ENCODE data around the gene TESK2. TPM values are rescaled to one million over a fixed set of nuclear protein-coding genes. Genes with fewer than 3 reads are reported as not detected.

The TESK2 gene
- total RNA-seq, 1 donor from 2014 or later, result 1.9 TPM

- H3K27ac Mint-ChIP-seq (ENCODE audit: unreplicated experiment), result no peak overlapping the region
- H3K27me3 Mint-ChIP-seq (ENCODE audit: low read depth), result no peaks in the 10 kb centered on the region
- TF ChIP-seq, protein P1, sequence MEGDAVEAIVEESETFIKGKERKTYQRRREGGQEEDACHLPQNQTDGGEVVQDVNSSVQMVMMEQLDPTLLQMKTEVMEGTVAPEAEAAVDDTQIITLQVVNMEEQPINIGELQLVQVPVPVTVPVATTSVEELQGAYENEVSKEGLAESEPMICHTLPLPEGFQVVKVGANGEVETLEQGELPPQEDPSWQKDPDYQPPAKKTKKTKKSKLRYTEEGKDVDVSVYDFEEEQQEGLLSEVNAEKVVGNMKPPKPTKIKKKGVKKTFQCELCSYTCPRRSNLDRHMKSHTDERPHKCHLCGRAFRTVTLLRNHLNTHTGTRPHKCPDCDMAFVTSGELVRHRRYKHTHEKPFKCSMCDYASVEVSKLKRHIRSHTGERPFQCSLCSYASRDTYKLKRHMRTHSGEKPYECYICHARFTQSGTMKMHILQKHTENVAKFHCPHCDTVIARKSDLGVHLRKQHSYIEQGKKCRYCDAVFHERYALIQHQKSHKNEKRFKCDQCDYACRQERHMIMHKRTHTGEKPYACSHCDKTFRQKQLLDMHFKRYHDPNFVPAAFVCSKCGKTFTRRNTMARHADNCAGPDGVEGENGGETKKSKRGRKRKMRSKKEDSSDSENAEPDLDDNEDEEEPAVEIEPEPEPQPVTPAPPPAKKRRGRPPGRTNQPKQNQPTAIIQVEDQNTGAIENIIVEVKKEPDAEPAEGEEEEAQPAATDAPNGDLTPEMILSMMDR (conservative IDR thresholded peaks at IDR 0.05), result no peak
Observed at GRCh38 chr1:45403298-45403697, 87.7 kb downstream of the TESK2 start.

GRCh38 chr1:45401524-45401923 lies 89.4 kb downstream of the TESK2 start:
- no peaks in the 10 kb centered on the region for H3K27me3 Mint-ChIP-seq (ENCODE audit: low read depth)
- H3K36me3 Mint-ChIP-seq (ENCODE audit: low read depth), result no peaks in the 10 kb centered on the region
- no peaks in the 10 kb centered on the region for H3K9me3 Mint-ChIP-seq
- no peaks in the 10 kb centered on the region for H3K4me1 Mint-ChIP-seq
- DNase-seq (ENCODE audit: low read depth, low spot score), result no peak
- no peak overlapping the region for H3K4me3 Mint-ChIP-seq
- TF ChIP-seq, protein P1 (conservative IDR thresholded peaks at IDR 0.05), result no peak
- no peak overlapping the region for H3K27ac Mint-ChIP-seq (ENCODE audit: unreplicated experiment)

More at GRCh38 chr1:45403298-45403697, 87.7 kb downstream of the TESK2 start:
- Mint-ChIP-seq H3K9me3 (no peaks in the 10 kb centered on the region), H3K36me3 (ENCODE audit: low read depth) (no peaks in the 10 kb centered on the region), H3K4me1 (no peaks in the 10 kb centered on the region), H3K4me3 (no peak overlapping the region)
- no peak for DNase-seq (ENCODE audit: low read depth, low spot score)

- TF ChIP-seq, protein P1 (conservative IDR thresholded peaks at IDR 0.05), result no peak
- Mint-ChIP-seq H3K27ac (ENCODE audit: unreplicated experiment) (no peak overlapping the region), H3K4me1 (peaks cover 2% of the 10 kb centered on the region), H3K27me3 (ENCODE audit: low read depth) (no peaks in the 10 kb centered on the region), H3K9me3 (no peaks in the 10 kb centered on the region), H3K4me3 (no peak overlapping the region), H3K36me3 (ENCODE audit: low read depth) (no peaks in the 10 kb centered on the region)
- DNase-seq (ENCODE audit: low read depth, low spot score), result no peak
Observed at GRCh38 chr1:45400049-45400448, 90.9 kb downstream of the TESK2 start.

DNA sequence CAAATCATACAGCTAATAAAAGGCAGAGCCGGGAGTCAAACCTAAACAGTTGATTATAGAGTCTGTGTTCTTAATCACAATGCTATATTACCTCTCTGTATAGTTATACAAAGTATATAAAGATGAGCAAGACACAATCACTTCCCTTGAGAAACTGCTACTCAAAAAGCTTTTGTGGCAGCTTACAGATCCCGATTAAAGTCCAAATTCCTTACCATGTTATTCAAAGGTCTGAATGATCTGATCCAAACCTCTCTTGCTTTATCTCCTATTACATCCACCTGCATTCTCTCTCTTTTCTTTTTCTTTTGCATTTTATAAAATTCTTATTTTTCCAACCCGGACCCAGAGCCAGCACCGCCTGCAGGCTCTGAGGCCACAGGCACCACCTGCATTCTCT lies 93.7 kb downstream of the TESK2 start:
- Mint-ChIP-seq H3K4me1 (peaks cover 3% of the 10 kb centered on the region), H3K36me3 (ENCODE audit: low read depth) (no peaks in the 10 kb centered on the region), H3K27me3 (ENCODE audit: low read depth) (no peaks in the 10 kb centered on the region), H3K4me3 (no peak overlapping the region), H3K27ac (ENCODE audit: unreplicated experiment) (no peak overlapping the region), H3K9me3 (no peaks in the 10 kb centered on the region)
- TF ChIP-seq, protein P1 (conservative IDR thresholded peaks at IDR 0.05), result no peak
- no peak for DNase-seq (ENCODE audit: low read depth, low spot score)

- H3K27ac Mint-ChIP-seq (ENCODE audit: unreplicated experiment), result no peak overlapping the region
- no peak overlapping the region for H3K4me3 Mint-ChIP-seq
- H3K9me3 Mint-ChIP-seq, result no peaks in the 10 kb centered on the region
- H3K27me3 Mint-ChIP-seq (ENCODE audit: low read depth), result no peaks in the 10 kb centered on the region
- H3K36me3 Mint-ChIP-seq (ENCODE audit: low read depth), result no peaks in the 10 kb centered on the region
- no peak for DNase-seq (ENCODE audit: low read depth, low spot score)
- peaks cover 3% of the 10 kb centered on the region for H3K4me1 Mint-ChIP-seq
- TF ChIP-seq, protein P1 (conservative IDR thresholded peaks at IDR 0.05), result no peak
Observed at GRCh38 chr1:45395582-45395981, 95.4 kb downstream of the TESK2 start.

GRCh38 chr1:45395051-45395450 lies 95.9 kb downstream of the TESK2 start:
- Mint-ChIP-seq H3K4me3 (no peak overlapping the region), H3K27ac (ENCODE audit: unreplicated experiment) (no peak overlapping the region), H3K4me1 (peaks cover 3% of the 10 kb centered on the region), H3K27me3 (ENCODE audit: low read depth) (peaks cover under 1% of the 10 kb centered on the region), H3K36me3 (ENCODE audit: low read depth) (no peaks in the 10 kb centered on the region), H3K9me3 (no peaks in the 10 kb centered on the region)
- no peak for DNase-seq (ENCODE audit: low read depth, low spot score)
- TF ChIP-seq, protein P1 (conservative IDR thresholded peaks at IDR 0.05), result no peak
